HG02642 (cell line): ENCODE results near the gene ALDH4A1.
"Not testable (repeated sequence)": the region's sequence is repeated elsewhere in the genome, so short reads cannot be mapped to it uniquely, and the experiment has no call there.

Experiments
- ATAC-seq: cut with Tn5 transposase; IDR thresholded peaks from one replicate; pipeline ENCODE4 v1.9.1; 2021; ENCODE audit warnings: mild to moderate bottlenecking; ENCODE audit not compliant: unreplicated experiment, poor library complexity

ALDH4A1 gene

DNA sequence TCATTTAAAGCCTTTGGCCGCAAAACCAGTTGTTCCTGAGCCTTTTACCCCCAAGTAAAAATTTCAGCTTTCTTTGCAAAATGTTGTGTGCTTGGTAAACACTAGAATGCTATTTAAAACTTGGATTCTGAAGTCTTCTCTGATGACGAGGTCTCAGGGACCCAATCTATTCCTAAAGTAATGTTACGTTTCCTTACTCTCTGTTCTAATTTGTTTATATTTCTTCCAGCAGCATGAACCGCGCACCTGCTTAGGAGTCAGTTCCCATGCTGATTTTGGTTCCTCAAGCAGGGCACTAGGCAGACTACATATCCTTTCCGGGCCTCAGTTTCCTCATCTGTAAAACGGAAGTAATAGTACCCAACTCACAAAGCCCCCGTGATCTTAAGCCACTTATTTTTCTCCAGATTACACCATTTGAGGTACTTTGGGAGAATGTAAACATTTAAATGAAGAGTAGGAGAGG, 969 bp upstream of the ALDH4A1 start:
- ATAC-seq: no peak

DNA sequence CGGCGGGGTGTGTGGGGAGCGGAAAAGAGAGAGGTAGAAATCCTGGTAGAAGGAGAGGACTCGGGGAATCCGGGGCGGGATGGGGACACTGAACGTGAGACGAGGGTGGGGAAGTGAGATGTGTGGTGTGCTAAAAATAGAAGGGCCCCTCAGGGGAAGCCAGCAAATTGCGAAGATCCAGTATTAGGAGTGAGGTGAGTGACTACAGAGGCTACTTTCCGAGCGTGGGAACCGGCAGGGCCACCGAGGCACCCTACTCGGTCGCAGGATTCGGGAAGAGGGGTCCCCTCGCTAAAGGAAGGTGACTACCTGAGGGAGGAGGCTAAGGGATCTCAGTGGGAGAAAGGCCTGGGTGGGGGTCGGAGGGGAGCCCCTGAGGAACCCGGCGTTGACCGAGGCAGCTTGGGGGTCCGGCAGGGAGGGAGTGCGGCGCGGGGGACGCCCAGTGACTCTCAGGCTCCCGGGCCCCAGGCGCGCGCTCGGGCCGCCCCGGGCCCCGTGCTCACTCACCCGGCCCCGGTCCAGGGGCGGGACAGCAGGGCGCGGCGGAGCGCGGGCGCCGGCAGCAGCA, 318 bp downstream of the ALDH4A1 start:
- no peak for ATAC-seq

DNA sequence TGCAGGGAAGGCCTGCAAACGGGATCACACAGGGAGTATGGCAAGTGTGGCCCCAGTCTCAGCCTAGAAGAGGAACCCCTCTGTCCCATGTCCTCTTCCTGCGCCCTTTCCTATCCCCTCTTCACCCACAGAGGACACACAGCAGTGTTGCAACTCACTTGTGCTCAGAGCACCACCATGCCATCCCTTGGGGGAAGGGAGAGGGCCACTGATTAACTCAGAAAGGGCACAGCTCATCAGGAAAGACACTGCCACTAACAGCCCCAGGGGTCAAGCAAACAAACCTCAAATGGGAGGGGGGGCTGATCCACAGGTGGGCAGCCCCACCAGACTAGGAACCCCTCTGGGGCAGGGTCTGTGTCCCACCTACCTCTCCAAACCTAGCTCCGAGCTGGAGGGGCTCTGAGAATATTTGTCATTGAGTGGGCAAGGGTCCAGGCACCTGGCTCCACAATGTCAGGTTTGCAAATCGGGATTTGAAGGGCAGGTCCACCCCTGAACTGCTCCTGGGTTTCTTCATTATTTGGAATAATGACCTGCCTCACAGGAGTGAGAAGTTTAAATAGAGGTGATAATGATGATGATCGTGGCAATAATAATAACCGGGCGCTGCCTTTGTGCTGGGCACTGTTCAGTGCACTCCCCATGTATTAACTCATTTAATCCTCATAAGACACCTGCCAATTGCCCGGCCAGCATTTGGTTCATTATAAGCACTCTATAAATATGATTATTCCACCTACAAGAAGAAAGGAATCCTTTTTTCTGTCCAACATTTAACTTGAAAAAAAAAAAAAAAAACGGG, 1.0 kb downstream of the ALDH4A1 start:
- no peak for ATAC-seq

DNA sequence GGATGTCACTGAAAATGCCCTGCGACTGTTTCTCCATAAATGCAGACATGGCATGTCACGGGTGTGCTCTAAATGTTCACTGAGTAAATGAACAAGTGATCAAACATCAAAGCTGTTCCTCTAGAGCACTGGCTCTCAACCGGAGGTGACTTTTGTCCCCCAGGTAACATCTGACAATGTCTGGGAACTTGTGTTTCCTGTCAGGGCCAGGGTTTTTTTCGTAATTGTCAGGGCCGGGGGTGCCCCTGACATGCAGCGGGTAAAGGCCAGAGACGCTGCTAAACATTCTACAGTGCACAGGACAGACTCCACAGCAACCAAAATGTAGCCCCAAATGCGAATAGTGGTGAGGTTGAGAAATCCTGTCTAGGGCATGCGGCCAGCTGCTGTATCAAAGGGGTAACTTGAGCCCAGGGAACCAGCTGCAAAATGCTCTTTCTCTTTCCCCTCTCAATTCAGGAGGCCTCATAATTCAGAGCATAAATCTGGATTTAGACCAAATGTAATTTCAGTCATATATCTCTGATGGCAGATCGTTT, 2.0 kb downstream of the ALDH4A1 start:
- ATAC-seq: no peak

DNA sequence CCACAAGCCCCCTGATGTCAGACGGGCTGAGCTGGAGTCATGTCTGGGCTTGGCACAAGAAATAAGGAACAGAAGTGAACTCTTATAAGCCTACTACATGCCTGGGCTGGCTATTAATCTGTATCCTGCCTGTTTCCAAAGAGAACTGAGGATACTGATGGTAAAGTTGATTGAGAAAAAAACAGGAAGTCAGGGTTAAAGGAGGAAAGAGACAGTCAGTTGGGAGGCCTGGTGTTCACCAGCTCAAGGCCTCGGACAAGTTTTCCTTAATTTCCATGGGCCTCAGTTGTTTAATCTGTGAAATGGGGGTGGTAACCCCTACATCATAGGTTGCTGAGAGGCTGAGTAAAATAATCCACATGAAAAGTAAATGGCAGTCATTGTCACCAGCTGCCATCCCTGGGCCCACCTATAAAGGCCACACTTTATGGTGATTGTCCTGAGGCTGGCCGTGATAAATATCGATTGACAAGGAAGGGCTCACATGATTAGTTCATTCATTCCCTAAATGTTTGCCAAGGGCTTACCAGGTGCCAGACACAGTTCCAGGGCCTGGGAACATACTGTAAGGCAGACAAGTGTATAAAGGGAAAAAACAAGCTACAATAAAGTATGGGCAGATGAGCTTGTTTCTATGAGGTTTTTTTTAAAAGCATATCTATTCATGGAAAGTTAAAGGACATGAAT, 2.8 kb downstream of the ALDH4A1 start:
- ATAC-seq: no peak

DNA sequence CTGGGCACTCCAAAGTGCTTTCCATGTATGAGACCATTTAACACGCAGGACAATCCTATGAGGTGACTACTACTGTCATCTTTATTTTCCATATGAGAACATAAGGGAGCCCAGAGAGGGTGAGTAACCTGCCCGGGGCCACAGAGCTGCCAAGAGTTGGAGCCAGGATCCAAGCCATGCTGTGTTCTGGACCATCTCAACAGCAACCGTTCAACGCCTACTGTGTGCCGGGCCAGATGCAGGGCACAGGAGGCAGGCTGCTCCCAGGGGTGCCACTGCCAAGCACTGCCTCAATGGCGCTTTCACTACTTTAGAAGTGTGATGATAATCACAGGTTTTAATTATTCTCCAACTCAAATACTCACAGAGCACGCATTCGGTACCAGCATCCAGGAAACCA, 3.8 kb downstream of the ALDH4A1 start:
- no peak for ATAC-seq

DNA sequence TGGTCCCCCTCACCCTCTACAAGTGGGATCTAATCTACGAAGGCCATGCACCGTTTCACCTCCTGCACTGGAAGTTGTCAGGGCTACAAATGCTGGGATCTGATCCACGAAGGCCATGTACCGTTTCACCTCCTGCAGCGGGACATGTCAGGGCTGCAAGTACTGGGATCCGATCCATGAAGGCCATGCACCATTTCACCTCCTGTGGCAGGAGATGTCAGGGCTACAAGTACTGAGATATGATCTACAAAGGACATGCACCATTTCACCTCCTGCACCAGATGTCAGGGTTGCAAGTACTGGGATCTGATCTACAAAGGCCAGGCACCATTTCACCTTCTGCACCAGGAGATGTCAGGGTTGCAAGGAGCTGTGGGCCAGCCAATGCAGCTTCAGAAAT, 7.0 kb downstream of the ALDH4A1 start:
- no peak for ATAC-seq

DNA sequence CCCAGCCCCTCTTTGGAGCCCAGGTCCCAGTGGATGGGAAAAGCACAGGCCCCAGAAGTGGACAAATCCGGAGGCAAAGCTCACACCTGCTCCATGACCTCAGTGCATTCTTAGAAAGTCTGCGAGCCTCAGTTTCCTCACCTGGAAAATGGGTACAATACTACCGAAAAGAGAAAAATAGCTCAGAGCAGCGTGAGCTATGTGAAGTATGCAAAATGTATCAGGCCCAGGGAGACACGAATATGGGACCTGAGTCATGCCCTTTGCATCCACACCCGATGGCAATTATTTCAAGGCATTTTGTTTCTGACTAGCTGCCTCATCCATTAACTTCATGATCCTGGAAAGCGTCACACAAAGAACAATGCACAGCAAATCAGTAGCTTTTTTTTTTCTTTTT, 9.2 kb downstream of the ALDH4A1 start:
- no peak for ATAC-seq

DNA sequence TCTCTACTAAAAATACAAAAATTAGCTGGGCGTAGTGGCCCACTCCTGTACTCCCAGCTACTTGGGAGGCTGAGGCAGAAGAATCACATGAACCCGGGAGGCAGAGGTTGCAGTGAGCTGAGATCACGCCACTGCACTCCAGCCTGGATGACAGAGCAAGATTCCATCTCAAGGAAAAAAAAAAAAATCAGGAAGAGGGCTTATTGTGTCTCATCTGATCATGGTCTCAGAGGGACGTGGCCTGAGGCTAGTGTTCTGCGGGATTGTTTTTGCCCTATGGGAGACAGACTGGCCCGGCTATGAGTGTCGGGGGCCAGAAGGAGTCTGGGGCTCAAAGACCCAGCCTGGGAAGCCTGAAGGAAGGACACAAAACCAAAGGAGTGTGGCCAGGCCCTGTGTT, 10.5 kb downstream of the ALDH4A1 start:
- not testable (repeated sequence) for ATAC-seq

DNA sequence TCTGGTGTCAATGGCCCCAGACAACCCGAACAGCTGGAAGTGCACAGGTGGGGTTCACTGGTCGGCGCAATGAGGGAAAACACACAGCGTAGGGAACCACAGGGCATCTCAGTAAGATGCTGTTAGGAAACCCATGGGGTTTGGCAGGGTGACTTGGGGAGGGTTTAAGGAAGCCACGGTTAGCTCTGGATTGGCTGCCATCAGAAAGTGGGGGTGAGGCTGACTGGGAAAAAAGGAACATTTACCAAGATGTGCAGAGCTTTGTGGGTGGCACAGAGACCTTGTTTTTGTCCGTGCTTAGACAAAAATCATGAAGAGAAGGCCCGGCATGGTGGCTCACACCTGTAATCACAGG, 11.0 kb downstream of the ALDH4A1 start:
- ATAC-seq: no peak

DNA sequence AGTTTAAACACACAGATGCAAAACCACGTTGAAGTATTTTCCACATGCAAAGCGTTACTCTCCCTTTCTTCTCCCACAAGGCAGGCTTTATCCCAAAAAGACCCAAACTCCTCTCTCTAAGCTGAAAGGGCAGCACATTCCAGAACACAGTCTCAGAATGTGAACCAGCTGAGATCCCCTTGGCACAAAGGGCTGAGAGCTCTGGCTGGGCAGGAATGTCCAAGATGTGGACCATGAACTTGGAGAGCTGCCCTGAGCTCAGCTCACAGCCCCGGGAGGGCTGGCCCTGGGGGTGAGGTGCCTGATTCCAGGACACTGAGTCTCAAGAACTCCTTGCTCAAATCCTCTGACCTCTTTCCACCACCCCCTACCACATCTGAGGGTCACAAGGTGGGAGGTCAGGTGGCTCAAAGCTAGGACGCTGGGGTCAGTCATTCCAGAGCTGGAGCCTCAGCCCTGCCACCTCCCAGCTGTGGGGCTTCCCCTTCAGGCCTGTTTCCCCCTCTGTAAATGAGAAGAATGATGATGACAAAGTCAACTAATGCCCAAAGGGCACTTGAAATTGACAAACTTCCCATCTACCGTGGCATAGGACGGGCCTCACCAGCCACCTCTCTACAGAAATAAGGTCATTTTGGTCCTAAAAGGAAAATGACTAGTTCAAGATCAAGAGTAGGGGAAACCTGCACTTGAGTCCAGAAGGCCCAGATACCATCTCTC, 11.5 kb downstream of the ALDH4A1 start:
- ATAC-seq: no peak

DNA sequence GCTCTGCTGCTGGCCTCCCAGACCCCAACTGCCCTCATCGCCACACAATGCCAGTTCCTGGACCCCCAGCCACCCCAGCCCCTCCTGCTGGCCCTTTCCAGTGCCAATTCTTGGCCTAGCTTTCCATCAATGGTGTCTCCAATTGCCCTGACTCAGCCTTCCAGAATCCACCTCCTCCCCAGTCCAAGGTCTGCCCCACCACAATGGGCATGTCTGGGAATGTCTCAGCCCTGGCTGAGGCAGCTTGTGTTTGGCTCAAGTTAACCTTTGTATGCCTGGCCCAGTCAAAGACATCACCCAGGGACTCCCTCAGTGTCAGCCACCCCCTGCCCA, 16.4 kb downstream of the ALDH4A1 start:
- ATAC-seq: no peak

DNA sequence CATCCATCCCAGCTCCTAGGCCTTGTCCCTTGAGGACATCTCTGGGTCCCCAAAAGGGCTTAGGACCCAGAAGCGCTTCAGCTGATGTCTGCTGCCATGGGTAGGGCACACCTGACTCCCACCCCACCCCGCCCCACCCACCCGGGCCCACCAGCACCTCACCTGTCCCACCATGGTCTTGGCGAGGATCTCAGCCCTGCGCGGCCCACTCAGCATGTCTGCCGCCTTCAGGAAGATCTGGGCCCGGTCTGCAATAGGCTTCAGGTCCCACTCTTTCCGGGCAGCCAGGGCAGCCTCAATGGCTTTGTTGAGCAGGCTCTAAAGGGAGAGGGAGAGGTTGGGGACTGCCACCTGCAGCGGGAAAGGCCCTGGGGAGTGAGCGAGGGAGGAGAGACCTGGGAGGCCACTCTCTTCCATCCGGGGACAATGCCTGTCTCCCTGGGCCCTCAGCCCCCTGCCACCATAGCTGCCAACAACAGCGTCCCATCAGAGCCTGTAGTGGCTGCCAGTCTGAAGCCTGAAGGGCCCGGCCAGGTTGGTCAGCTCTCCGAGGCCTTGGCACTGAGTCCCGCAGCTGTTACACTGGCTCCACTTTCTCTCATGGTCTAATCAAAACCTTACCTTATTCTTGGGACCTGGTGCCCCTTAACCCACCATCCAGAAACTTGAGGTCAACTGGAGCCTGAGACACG, 16.9 kb downstream of the ALDH4A1 start:
- no peak for ATAC-seq

DNA sequence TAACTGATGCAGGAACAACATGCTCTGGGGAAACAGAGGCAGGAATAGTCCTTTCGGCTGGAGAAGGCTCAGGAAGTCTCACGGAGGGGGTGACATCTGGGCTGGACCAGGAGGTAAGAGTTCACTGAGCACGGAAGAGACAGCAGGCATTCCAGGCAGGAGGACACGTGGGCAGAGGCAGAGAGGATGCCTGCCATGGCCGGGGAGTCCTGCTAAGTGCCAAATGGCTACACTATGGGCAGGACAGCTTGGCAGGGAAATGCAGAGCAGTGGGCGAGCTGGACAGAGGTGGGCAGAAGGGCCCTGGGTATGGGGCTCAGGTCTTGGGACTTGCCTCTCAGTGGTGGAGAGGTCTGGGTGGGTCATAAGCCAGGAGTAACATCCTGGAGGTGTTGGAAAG, 17.6 kb downstream of the ALDH4A1 start:
- no peak for ATAC-seq

DNA sequence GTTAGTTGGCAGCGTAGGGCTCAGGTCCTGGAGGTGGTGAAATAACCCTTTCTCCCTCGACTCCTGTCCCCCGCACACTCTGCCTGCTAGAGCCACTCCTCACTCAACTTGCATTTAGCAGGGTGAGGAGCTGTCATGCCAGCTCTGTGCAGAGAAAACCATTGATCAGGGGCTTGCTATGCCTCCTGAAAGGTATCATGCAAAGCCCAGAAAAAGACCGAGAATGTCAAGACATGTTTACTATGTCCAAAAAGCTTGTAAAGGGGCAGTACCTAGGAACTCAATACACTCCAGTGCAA, 18.0 kb downstream of the ALDH4A1 start:
- ATAC-seq: no peak

DNA sequence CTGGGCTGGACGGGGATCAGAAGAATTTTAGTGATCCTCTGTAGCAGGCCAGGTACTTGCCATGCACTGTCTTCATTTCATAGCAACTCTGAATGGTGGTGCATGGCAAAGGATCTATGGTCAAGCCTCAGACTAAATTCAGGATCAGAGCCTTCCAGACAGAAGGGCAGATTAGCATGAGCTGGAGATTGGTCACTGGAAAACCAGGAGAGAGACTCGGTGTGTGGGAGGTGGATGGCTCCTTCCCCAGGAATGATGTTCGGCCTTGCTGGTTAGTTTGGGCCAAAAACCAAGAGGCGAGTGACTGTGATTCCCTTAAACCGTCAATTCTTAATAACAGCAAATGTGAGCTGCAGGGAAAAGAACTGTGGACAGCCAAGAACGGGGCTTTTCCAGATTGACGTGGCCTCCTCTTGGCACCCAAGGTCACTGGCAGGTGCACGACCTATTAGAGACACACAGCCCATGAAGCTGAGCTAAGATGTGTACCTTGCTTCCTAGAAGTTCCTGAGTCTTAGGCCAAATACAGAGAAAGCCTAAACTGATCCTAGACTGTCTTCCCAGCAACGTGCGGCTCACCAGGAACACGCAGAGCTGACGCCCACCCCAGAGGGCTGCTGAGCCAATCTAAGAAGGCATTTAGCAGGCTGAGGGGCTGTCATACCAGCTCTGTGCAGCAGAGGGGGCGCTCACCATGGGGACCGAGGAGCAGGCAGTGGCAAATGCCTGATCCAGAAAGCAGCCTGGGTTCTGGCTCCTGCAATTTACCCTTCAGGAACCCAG, 18.5 kb downstream of the ALDH4A1 start:
- ATAC-seq: no peak

DNA sequence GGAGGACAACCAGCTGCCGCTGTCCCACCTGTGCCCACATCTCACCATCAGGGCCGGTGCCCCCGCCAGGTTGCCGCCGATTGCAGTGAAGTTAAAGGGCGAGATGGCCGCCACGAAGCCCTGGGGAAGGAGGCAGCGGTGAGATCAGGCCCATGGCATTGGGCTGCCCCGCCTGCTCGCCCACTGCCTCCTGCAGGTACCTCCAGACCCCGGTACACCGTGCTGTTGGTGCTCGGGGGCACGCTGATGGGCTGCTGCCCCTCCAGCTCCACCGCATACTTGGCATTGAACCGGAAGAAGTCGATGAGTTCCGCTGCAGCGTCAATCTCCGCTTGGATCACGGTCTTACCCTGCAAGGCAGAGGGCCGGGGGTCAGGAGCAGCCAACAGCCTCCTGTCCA, 19.3 kb downstream of the ALDH4A1 start:
- ATAC-seq: no peak

DNA sequence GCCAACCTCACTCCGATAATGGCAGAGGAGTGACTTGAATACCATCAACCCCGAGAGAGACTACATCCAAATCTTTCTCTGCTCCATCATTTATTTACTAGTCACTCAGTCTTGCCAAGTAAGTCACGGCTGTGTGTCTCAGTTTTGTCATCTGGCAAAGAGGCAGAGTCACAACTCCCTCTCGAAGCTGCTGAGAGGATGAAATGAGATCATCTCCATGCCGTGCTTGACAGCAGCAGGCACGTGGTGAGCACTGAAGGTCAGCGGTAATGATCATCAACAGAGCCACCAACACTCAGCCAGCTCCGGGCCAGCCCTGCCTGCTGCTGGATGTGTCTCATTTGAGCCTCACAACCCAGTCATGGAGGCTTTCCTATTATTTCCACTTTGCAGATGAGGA, 19.9 kb downstream of the ALDH4A1 start:
- no peak for ATAC-seq

DNA sequence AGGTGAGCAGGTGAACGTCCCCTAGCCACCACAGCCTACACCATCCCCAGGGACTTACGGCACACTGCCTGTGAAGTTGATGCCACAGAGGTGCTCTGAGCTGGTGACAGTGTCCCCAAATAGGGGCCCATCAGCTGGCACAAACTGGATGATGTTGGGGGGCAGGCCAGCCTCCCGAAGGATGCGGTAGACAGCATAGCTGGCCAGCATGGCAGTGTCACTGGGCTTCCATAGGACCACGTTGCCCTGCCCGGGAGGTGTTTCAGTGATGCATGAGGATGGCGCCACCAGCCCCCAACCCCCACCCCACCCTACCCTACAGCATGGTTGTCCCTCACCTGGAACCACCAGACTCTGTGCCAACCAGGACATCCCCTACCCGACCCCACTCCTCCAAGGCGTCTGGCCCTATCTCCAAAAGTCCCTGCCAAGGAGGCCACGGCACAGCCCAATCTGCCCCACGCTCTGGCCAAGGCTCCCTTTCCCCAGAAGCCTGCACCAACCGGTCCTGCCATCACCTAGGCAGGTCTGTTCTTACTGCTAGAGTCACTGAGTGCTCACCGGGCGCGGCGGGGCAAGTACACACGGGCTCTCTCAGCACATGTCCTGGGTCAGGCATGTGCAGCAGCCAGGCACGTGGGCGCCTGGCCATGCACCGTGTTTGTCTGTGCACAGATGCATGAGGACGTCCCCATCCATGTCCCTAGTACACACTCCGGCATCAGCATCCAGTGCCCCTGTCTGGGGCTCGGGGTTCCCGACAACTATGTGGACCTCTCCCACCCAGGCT, 20.5 kb downstream of the ALDH4A1 start:
- ATAC-seq: no peak
